OCI-LY1 (cell line): ENCODE results near the gene DOK7.

Experiments used
- H2AFZ ChIP-seq: fragments of 200-600 bp; sonication (generic), shearing (Covaris generic); 2 replicates; pipeline ENCODE4 v1.6.0; 2014; ENCODE audit warnings: antibody characterized with exemption, mild to moderate bottlenecking, low read length
- H3F3A ChIP-seq: fragments of 200-600 bp; sonication (generic), shearing (Covaris generic); 2 replicates; pipeline ENCODE4 v1.6.0; 2014; ENCODE audit warnings: mild to moderate bottlenecking, antibody characterized with exemption, low read length, moderate library complexity; ENCODE audit not compliant: insufficient read depth
- H3K27ac ChIP-seq: fragments of 200-600 bp; sonication (generic); 2 replicates; pipeline ENCODE4 v1.5.1; 2014; ENCODE audit warnings: low read length, mixed run types, mild to moderate bottlenecking, low read depth; ENCODE audit not compliant: poor library complexity, severe bottlenecking
- H3K27me3 ChIP-seq: fragments of 200-600 bp; sonication (generic); 2 replicates; pipeline ENCODE4 v1.6.0; 2014; ENCODE audit warnings: antibody characterized with exemption, mild to moderate bottlenecking, low read length, moderate library complexity; ENCODE audit not compliant: insufficient read depth
- H3K36me3 ChIP-seq: fragments of 200-600 bp; sonication (generic); 2 replicates; pipeline ENCODE4 v1.6.1; 2014; ENCODE audit warnings: mild to moderate bottlenecking, antibody characterized with exemption, low read length, moderate library complexity, mixed read lengths; ENCODE audit not compliant: insufficient read depth
- H3K4me1 ChIP-seq: fragments of 200-600 bp; sonication (generic); 2 replicates; pipeline ENCODE4 v1.5.1; 2014; ENCODE audit warnings: mild to moderate bottlenecking, low read length, moderate library complexity; ENCODE audit not compliant: insufficient read depth, severe bottlenecking
- H3K4me2 ChIP-seq: fragments of 200-600 bp; sonication (generic), shearing (Covaris generic); 2 replicates; pipeline ENCODE4 v1.6.1; 2014; ENCODE audit warnings: low read length
- H3K4me3 ChIP-seq: fragments of 200-600 bp; sonication (generic); 2 replicates; pipeline ENCODE4 v1.5.1; 2014; ENCODE audit warnings: low read length, low read depth, mild to moderate bottlenecking, mixed read lengths; ENCODE audit not compliant: poor library complexity, severe bottlenecking
- H3K79me2 ChIP-seq: fragments of 200-600 bp; shearing (Covaris generic); 2 replicates; pipeline ENCODE4 v1.6.1; 2016; ENCODE audit warnings: mixed run types, low read length, mixed read lengths; ENCODE audit not compliant: insufficient read depth
- H3K9ac ChIP-seq: fragments of 200-600 bp; sonication (generic), shearing (Covaris generic); 2 replicates; pipeline ENCODE4 v1.6.1; 2014; ENCODE audit warnings: mild to moderate bottlenecking, low read length, mixed read lengths
- H3K9me2 ChIP-seq: fragments of 200-600 bp; sonication (generic), shearing (Covaris generic); 2 replicates; pipeline ENCODE4 v1.6.1; 2014; ENCODE audit warnings: low read depth, mild to moderate bottlenecking, low read length, mixed read lengths
- H3K9me3 ChIP-seq: fragments of 200-600 bp; shearing (Covaris generic); 2 replicates; pipeline ENCODE4 v1.6.1; 2014; ENCODE audit warnings: low read length, mixed read lengths
- H4K20me1 ChIP-seq: fragments of 200-600 bp; sonication (generic), shearing (Covaris generic); 2 replicates; pipeline ENCODE4 v1.6.0; 2016; ENCODE audit warnings: mild to moderate bottlenecking, low read length; ENCODE audit not compliant: insufficient read depth
- CTCF ChIP-seq: fragments of 200-600 bp; sonication (generic), shearing (Covaris generic); IDR thresholded peaks from 2 replicates; pipeline ENCODE4 v1.5.1; 2017; ENCODE audit warnings: mild to moderate bottlenecking, antibody characterized with exemption, low read length, moderate library complexity, mixed read lengths
- EZH2 ChIP-seq: fragments of 200-600 bp; sonication (generic), shearing (Covaris generic); IDR thresholded peaks from 2 replicates; pipeline ENCODE4 v1.8.0; 2017; ENCODE audit warnings: borderline replicate concordance, mixed run types, mild to moderate bottlenecking, antibody characterized with exemption, low read length, moderate library complexity, mixed read lengths

The DOK7 gene

DNA sequence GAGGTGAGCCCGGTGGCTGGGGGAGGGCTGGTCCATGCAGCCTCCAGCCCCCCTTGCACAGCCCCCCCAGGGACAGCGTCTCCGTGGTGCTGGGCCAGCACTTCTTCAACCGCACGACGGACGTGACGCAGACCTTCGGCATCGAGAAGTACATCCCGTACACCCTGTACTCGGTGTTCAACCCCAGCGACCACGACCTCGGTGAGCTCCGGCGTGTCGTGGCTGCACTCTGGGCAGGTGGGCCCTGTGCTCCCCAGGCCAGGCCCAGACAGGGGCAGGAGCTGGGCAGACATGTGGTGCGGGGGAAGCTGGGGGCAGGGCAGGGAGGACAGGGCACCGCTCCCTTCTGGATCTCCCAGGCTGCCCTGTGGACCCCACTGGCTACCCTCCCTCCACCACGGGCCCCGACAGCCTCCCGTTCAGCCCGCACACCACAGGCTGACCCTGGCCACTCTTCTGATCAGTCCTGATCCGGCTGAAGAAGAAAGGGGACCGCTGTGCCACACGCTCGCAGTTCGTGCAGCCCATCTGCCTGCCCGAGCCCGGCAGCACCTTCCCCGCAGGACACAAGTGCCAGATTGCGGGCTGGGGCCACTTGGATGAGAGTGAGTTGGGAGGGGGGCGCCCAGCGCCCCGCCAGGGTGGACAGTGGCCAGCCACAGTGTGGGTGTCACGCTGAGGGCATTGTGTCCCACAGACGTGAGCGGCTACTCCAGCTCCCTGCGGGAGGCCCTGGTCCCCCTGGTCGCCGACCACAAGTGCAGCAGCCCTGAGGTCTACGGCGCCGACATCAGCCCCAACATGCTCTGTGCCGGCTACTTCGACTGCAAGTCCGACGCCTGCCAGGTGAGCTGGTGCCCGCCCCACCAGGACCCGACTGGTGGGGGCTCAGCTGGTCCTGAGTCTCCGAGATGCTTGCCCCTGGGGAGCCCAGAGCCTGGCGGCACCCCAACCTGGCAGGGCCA lies 15.4 kb upstream of the DOK7 start:
- TF ChIP-seq EZH2 (no peak), CTCF (no peak)
- H3K27me3 ChIP-seq, result no peaks in the 10 kb centered on the region
- H4K20me1 ChIP-seq, result no peaks in the 10 kb centered on the region
- no peak overlapping the region for H3K4me2 ChIP-seq
- H3K79me2 ChIP-seq, result no peaks in the 10 kb centered on the region
- no peaks in the 10 kb centered on the region for H3K9me3 ChIP-seq
- H2AFZ ChIP-seq, result no peak overlapping the region
- no peaks in the 10 kb centered on the region for H3K36me3 ChIP-seq
- H3K4me3 ChIP-seq, result no peak overlapping the region
- H3K4me1 ChIP-seq, result no peaks in the 10 kb centered on the region
- no peak overlapping the region for H3K9ac ChIP-seq
- no peaks in the 10 kb centered on the region for H3F3A ChIP-seq
- H3K27ac ChIP-seq, result no peak overlapping the region
- H3K9me2 ChIP-seq, result no peaks in the 10 kb centered on the region

GRCh38 chr4:3449047-3449573 lies 14.0 kb upstream of the DOK7 start:
- no peak overlapping the region for H3K9ac ChIP-seq
- H3K9me3 ChIP-seq, result no peaks in the 10 kb centered on the region
- no peaks in the 10 kb centered on the region for H3K9me2 ChIP-seq
- H2AFZ ChIP-seq, result no peak overlapping the region
- no peaks in the 10 kb centered on the region for H3F3A ChIP-seq
- H3K27ac ChIP-seq, result no peak overlapping the region
- no peaks in the 10 kb centered on the region for H3K79me2 ChIP-seq
- H3K4me2 ChIP-seq, result no peak overlapping the region
- no peak overlapping the region for H3K4me3 ChIP-seq
- H4K20me1 ChIP-seq, result no peaks in the 10 kb centered on the region
- H3K36me3 ChIP-seq, result no peaks in the 10 kb centered on the region
- no peak for TF ChIP-seq CTCF
- TF ChIP-seq EZH2, result no peak
- no peaks in the 10 kb centered on the region for H3K4me1 ChIP-seq
- H3K27me3 ChIP-seq, result no peaks in the 10 kb centered on the region

- H3K4me2 ChIP-seq, result no peak overlapping the region
- no peaks in the 10 kb centered on the region for H3K9me3 ChIP-seq
- no peak for TF ChIP-seq CTCF
- no peak for TF ChIP-seq EZH2
- no peaks in the 10 kb centered on the region for H3K27me3 ChIP-seq
- H2AFZ ChIP-seq, result no peak overlapping the region
- no peaks in the 10 kb centered on the region for H3K79me2 ChIP-seq
- H3K4me3 ChIP-seq, result no peak overlapping the region
- H3K36me3 ChIP-seq, result no peaks in the 10 kb centered on the region
- H3K9me2 ChIP-seq, result no peaks in the 10 kb centered on the region
- H3K9ac ChIP-seq, result no peak overlapping the region
- no peaks in the 10 kb centered on the region for H4K20me1 ChIP-seq
- H3K4me1 ChIP-seq, result no peaks in the 10 kb centered on the region
- no peak overlapping the region for H3K27ac ChIP-seq
- no peaks in the 10 kb centered on the region for H3F3A ChIP-seq
Measured at GRCh38 chr4:3449574-3450534, 13.3 kb upstream of the DOK7 start.
